HepG2 (cell line): ENCODE measurements around the gene C14orf93. TPM values are rescaled to one million over a fixed set of nuclear protein-coding genes. Genes with fewer than 3 reads are reported as not detected.

Source experiments
- ATAC-seq: fragments of 200-7000 bp; cut with Tn5 transposase; 3 replicates; pipeline ENCODE4 v1.9.1; 2020; ENCODE audit warnings: mild to moderate bottlenecking, moderate library complexity
- BruUV-seq: library from RNA; stranded (reverse); fragments of 400-500 nt; replicated peaks from 2 replicates; lab custom pipeline; 2021; lab: Mats Ljungman, UMichigan
- CTCF ChIA-PET: fragments of 300-600 bp; formaldehyde crosslinking; extraction: SDS; loops from one replicate; lab custom pipeline; 2021; ENCODE audit warnings: low total read pairs, inconsistent platforms, low intra/inter-chr PET ratio; lab: Yijun Ruan, JAX
- POLR2A ChIA-PET: fragments of 350-600 bp; sonication (Branson Sonifier 250); formaldehyde crosslinking; loops from one replicate; lab custom pipeline; 2020; ENCODE audit warnings: antibody characterized with exemption, inconsistent platforms; lab: Yijun Ruan, JAX
- DNase-seq: peaks from one replicate; pipeline ENCODE4 v3.0.0-alpha.2; 2015; ENCODE audit warnings: low spot score
- FAIRE-seq: peaks from 3 replicates; lab custom pipeline; 2011; peaks lifted over from hg19 to GRCh38; lab: Jason Lieb, UNC
- H2AFZ ChIP-seq: one replicate; pipeline ENCODE4 v1.6.1; 2011; ENCODE audit warnings: low read length, inconsistent platforms
- H3K27ac ChIP-seq: fragments of 300-600 bp; 3 replicates; pipeline ENCODE4 v1.8.0; 2011; ENCODE audit warnings: mixed run types, mild to moderate bottlenecking, mixed read lengths, low read length, inconsistent platforms; ENCODE audit not compliant: insufficient read depth; ENCODE audit errors: extremely low read length
- H3K27me3 ChIP-seq, 2 experiments: fragments of 200-600 bp in 1 of 2; 2 replicates in 1 of 2; 3 replicates in 1 of 2; pipeline versions ENCODE4 v1.6.0 to v1.8.0; 2011; ENCODE audit warnings: low read length in 2 of 2, mild to moderate bottlenecking in 2 of 2, moderate library complexity in 2 of 2, inconsistent platforms in 1 of 2; ENCODE audit not compliant: insufficient read depth in 2 of 2, control insufficient read depth in 1 of 2
- H3K36me3 ChIP-seq, 2 experiments: fragments of 200-600 bp in 1 of 2; replicated peaks in 1 of 2; 2 replicates in 1 of 2; 3 replicates in 1 of 2; pipeline versions ENCODE4 v1.5.1 to v1.8.0; 2011; ENCODE audit warnings: low read length in 2 of 2, inconsistent platforms in 1 of 2; ENCODE audit not compliant: insufficient read depth in 2 of 2, control insufficient read depth in 1 of 2
- H3K4me1 ChIP-seq: 2 replicates; pipeline ENCODE4 v1.5.1; 2012; ENCODE audit warnings: low read length, inconsistent platforms; ENCODE audit not compliant: insufficient read depth
- H3K4me2 ChIP-seq: 2 replicates; pipeline ENCODE4 v1.6.0; 2011; ENCODE audit warnings: low read depth, low read length, inconsistent platforms
- H3K4me3 ChIP-seq, 3 experiments: fragments of 200-600 bp in 1 of 3; sonication (generic), shearing (Covaris generic) in 1 of 3; replicated peaks in 1 of 3; 2 replicates each; pipeline ENCODE4 v1.5.1; 2011 to 2016; ENCODE audit warnings: low read length in 3 of 3, inconsistent platforms in 2 of 3, low read depth in 2 of 3, mild to moderate bottlenecking in 2 of 3, control low read depth in 1 of 3, mixed read lengths in 1 of 3; ENCODE audit not compliant: insufficient read depth in 1 of 3
- H3K79me2 ChIP-seq: one replicate; pipeline ENCODE4 v1.6.1; 2011; ENCODE audit warnings: low read length, inconsistent platforms; ENCODE audit not compliant: insufficient read depth
- H3K9ac ChIP-seq: 2 replicates; pipeline ENCODE4 v1.6.0; 2011; ENCODE audit warnings: mild to moderate bottlenecking, low read depth, low read length, inconsistent platforms; ENCODE audit not compliant: insufficient read depth
- H3K9me3 ChIP-seq: 2 replicates; pipeline ENCODE4 v1.5.1; 2012; ENCODE audit warnings: mild to moderate bottlenecking, low read length
- H4K20me1 ChIP-seq: 2 replicates; pipeline ENCODE4 v1.6.0; 2011; ENCODE audit warnings: inconsistent platforms, mild to moderate bottlenecking, low read length, moderate library complexity; ENCODE audit not compliant: insufficient read depth
- ARHGAP35 ChIP-seq: sonication (generic); formaldehyde crosslinking; IDR thresholded peaks from 2 replicates; pipeline ENCODE4 v1.9.0; 2022; ENCODE audit warnings: mild to moderate bottlenecking, inconsistent platforms, moderate library complexity, missing genetic modification reagents, borderline replicate concordance
- CEBPZ ChIP-seq: IDR thresholded peaks from 2 replicates; pipeline ENCODE4 v1.6.1; 2012; ENCODE audit warnings: low read length, improper control_type of control experiment
- CREM ChIP-seq, 2 experiments: sonication (generic) in 1 of 2; formaldehyde crosslinking in 1 of 2; IDR thresholded peaks; 2 replicates each; pipeline versions ENCODE4 v1.4.0 to v1.6.1; 2016 to 2020; ENCODE audit warnings: antibody characterized with exemption in 1 of 2, mild to moderate bottlenecking in 1 of 2, missing genetic modification reagents in 1 of 2
- HHEX ChIP-seq: IDR thresholded peaks from 2 replicates; pipeline ENCODE4 v1.6.1; 2016; ENCODE audit warnings: control low read depth
- MXD4 ChIP-seq: IDR thresholded peaks from 2 replicates; pipeline ENCODE4 v1.6.1; 2016; ENCODE audit warnings: mild to moderate bottlenecking, missing biosample characterization, missing genetic modification reagents
- NKX3-1 ChIP-seq: sonication (generic); formaldehyde crosslinking; IDR thresholded peaks from 2 replicates; pipeline ENCODE4 v1.5.0; 2020; ENCODE audit warnings: missing genetic modification reagents
- NR2F6 ChIP-seq, 2 experiments: IDR thresholded peaks; 2 replicates each; pipeline ENCODE4 v1.6.1; 2016; ENCODE audit warnings: antibody characterized with exemption in 1 of 2, mild to moderate bottlenecking in 1 of 2
- RCOR2 ChIP-seq: IDR thresholded peaks from 2 replicates; pipeline ENCODE4 v1.6.1; 2016; ENCODE audit warnings: missing biosample characterization, missing genetic modification reagents
- ZFP36L1 ChIP-seq: sonication (generic); formaldehyde crosslinking; IDR thresholded peaks from 2 replicates; pipeline ENCODE4 v1.8.0; 2022; ENCODE audit warnings: mild to moderate bottlenecking, missing genetic modification reagents, moderate library complexity
- ZMYM3 ChIP-seq: sonication (generic); formaldehyde crosslinking; IDR thresholded peaks from 2 replicates; pipeline ENCODE4 v1.5.1; 2020; ENCODE audit warnings: mild to moderate bottlenecking, missing genetic modification reagents
- ZNF281 ChIP-seq: sonication (generic); formaldehyde crosslinking; IDR thresholded peaks from 2 replicates; pipeline ENCODE4 v1.4.0; 2020; ENCODE audit warnings: missing genetic modification reagents, borderline replicate concordance
- ZNF33B ChIP-seq: sonication (generic); formaldehyde crosslinking; IDR thresholded peaks from 2 replicates; pipeline ENCODE4 v1.5.1; 2020; ENCODE audit warnings: mild to moderate bottlenecking, missing genetic modification reagents
- ZNF720 ChIP-seq: sonication (generic); formaldehyde crosslinking; IDR thresholded peaks from 2 replicates; pipeline ENCODE4 v1.4.0; 2020; ENCODE audit warnings: missing genetic modification reagents
- WGBS: methylation state at CpG from one replicate; pipeline ENCODE4 v1.1.6; 2017; ENCODE audit warnings: low lambda C conversion rate; 5-methylcytosine and 5-hydroxymethylcytosine counted together
- in situ Hi-C: cut with HindIII; loops from 2 replicates; pipeline ENCODE4 v1.10.0; 2017; ENCODE audit warnings: low pct_unique_long_range_greater_than_20kb; ENCODE audit not compliant: extremely low pct_ligation_motif_present
- intact Hi-C: fragments of 100-400 bp; cut with micrococcal nuclease; formaldehyde crosslinking; loops from one replicate; pipeline ENCODE4 v1.10.0; 2022; ENCODE audit not compliant: unreplicated experiment
- polyA plus RNA-seq, 8 experiments: library from polyadenylated mRNA; depleted of rRNA in 3 of 8; stranded (reverse) in 7 of 8; unstranded in 1 of 8; fragments of >200 nt; fragmentation: Illumina TruSeq in 4 of 8; extraction: Trizol in 4 of 8; gene quantifications; 2 replicates each; pipeline versions ENCODE4 v1.2.1 to v1.2.3, GENCODE V29; 2011 to 2016; ENCODE audit warnings: low read depth in 4 of 8, missing spikeins in 1 of 8, mixed read lengths in 1 of 8; ENCODE audit not compliant: insufficient read depth in 1 of 8
- total RNA-seq, 5 experiments: library from RNA; depleted of rRNA; stranded (reverse); fragments of >200 nt; fragmentation: Illumina TruSeq; extraction: Trizol; gene quantifications; 2 replicates each; pipeline ENCODE4 v1.2.3, GENCODE V29; 2016; ENCODE audit warnings: low read depth in 1 of 5
- TF ChIP-seq, protein P1 (sequence below): sonication (generic); formaldehyde crosslinking; IDR thresholded peaks from 2 replicates; pipeline ENCODE4 v1.4.0; 2020; ENCODE audit warnings: missing genetic modification reagents, borderline replicate concordance

The C14orf93 gene
- total and polyA plus RNA-seq, 2 of the 13 experiments (the other 11 are each of a cell fraction or from before 2014, with no cell fraction given) = 11.4 to 22.5 TPM

GRCh38 chr14:22955702-22956569 lies 54.0 kb downstream of the C14orf93 start:
- no peaks in the 10 kb centered on the region; a peak in 1 of 5 replicates for H3K27me3 ChIP-seq
- H3K9me3 ChIP-seq = no peaks in the 10 kb centered on the region
- no peaks in the 10 kb centered on the region for H3K79me2 ChIP-seq
- no peaks in the 10 kb centered on the region for H4K20me1 ChIP-seq
- peaks cover 47% of the 10 kb centered on the region for H3K4me1 ChIP-seq
- BruUV-seq = no TSS peak
- H3K4me3 ChIP-seq = peak overlapping the region; percentile 73 to 78 (median 77)
- ATAC-seq = peak; percentile 27
- FAIRE-seq = peak; percentile 34
- H3K36me3 ChIP-seq = peaks cover 1 to 14% of the 10 kb centered on the region in 2 experiments; a peak in 2 of 5 replicates
- peak overlapping the region; percentile 78 for H3K27ac ChIP-seq
- intact Hi-C loops = loop anchor here (1.0 to 2.0 kb wide), 2 partner anchors 15 to 26 kb away; no protein-coding TSS in a partner anchor
- peak overlapping the region; percentile 92 for H3K4me2 ChIP-seq
- POLR2A ChIA-PET = interaction anchor here (0.7 to 26.8 kb wide), 34 partner anchors 9 to 1159 kb away, joined by 3 to 1670 read pairs (median 6); partner anchors contain the start of genes ACIN1, AJUBA, C14orf119 and CDH24
- peak overlapping the region; percentile 52 for H2AFZ ChIP-seq
- CTCF ChIA-PET = interaction anchor here (1.7 kb wide), 1 partner anchor 26 kb away, joined by 7 read pairs; the partner anchor contains the start of gene PRMT5
- 7% methylated on average over 19 of the region's 19 CpGs for WGBS
- H3K9ac ChIP-seq = peak overlapping the region; percentile 80
- DNase-seq = peak; percentile 48
- in situ Hi-C loops = no loop called here
- TF ChIP-seq HHEX (CRISPR knock-in tag) = no peak
- TF ChIP-seq ZNF33B = peak; percentile 8; the same call in 1 of the 2 replicates
- TF ChIP-seq ZFP36L1 = peak; percentile 79; the same call in 1 of the 2 replicates
- no peak for TF ChIP-seq NKX3-1 (CRISPR knock-in tag)
- TF ChIP-seq, protein P1, sequence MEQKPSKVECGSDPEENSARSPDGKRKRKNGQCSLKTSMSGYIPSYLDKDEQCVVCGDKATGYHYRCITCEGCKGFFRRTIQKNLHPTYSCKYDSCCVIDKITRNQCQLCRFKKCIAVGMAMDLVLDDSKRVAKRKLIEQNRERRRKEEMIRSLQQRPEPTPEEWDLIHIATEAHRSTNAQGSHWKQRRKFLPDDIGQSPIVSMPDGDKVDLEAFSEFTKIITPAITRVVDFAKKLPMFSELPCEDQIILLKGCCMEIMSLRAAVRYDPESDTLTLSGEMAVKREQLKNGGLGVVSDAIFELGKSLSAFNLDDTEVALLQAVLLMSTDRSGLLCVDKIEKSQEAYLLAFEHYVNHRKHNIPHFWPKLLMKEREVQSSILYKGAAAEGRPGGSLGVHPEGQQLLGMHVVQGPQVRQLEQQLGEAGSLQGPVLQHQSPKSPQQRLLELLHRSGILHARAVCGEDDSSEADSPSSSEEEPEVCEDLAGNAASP (CRISPR knock-in tag) = peak; percentile 65
- no peak for TF ChIP-seq ZNF720 (CRISPR knock-in tag)
- TF ChIP-seq NR2F6 (IDR thresholded peaks at IDR 0.05) = no peak
- TF ChIP-seq NR2F6 (CRISPR knock-in tag; IDR thresholded peaks at IDR 0.05) = peak; percentile 32; the same call in 1 of the 2 replicates
- TF ChIP-seq ARHGAP35 (CRISPR knock-in tag) = 0 out of 2 replicates have a peak, but pooled peaks have one; percentile 5
- no peak for TF ChIP-seq RCOR2
- TF ChIP-seq CREM (IDR thresholded peaks at IDR 0.05) = peak; percentile 25; the same call in 1 of the 2 replicates
- TF ChIP-seq CREM (CRISPR knock-in tag; IDR thresholded peaks at IDR 0.05) = no peak
- no peak for TF ChIP-seq ZNF281 (CRISPR knock-in tag)
- TF ChIP-seq ZMYM3 (CRISPR knock-in tag) = peak; percentile 10; the same call in 1 of the 2 replicates
- TF ChIP-seq CEBPZ = no peak
- TF ChIP-seq MXD4 (CRISPR knock-in tag) = no peak
